Mesothelial cell of epicardium (in vitro differentiated cells): ENCODE measurements around the gene MGST1. TPM values are rescaled to one million over a fixed set of nuclear protein-coding genes. Genes with fewer than 3 reads are reported as not detected.
A peak's percentile ranks its signal among the peaks of the same experiment; 100 is the strongest.

Experiments used
- DNase-seq, 2 experiments: peaks; one replicate each; pipeline ENCODE4 v3.0.0; 2021; ENCODE audit warnings: low spot score in 2 of 2; ENCODE audit not compliant: unreplicated experiment in 2 of 2
- H3K27ac Mint-ChIP-seq: 2 replicates; pipeline ENCODE4 v1.8.0; 2021; ENCODE audit warnings: mixed read lengths
- H3K27me3 Mint-ChIP-seq: 2 replicates; pipeline ENCODE4 v1.8.0; 2021; ENCODE audit warnings: low read depth, mixed read lengths
- H3K36me3 Mint-ChIP-seq: 2 replicates; pipeline ENCODE4 v1.8.0; 2021; ENCODE audit warnings: mixed read lengths
- H3K4me1 Mint-ChIP-seq: 2 replicates; pipeline ENCODE4 v1.8.0; 2021; ENCODE audit warnings: mixed read lengths
- H3K4me3 Mint-ChIP-seq: 2 replicates; pipeline ENCODE4 v1.8.0; 2021; ENCODE audit warnings: mild to moderate bottlenecking, moderate library complexity, mixed read lengths
- H3K9me3 Mint-ChIP-seq: 2 replicates; pipeline ENCODE4 v1.8.0; 2021; ENCODE audit warnings: mixed read lengths
- CTCF ChIP-seq: fragments of 200-600 bp; sonication (generic); IDR thresholded peaks from one replicate; pipeline ENCODE4 v1.5.0; 2021; ENCODE audit warnings: antibody characterized with exemption; ENCODE audit not compliant: unreplicated experiment
- total RNA-seq: library from RNA; stranded (reverse); gene quantifications from 3 replicates; pipeline ENCODE4 v1.2.1, GENCODE V29; 2021

The MGST1 gene
- 24.0 to 28.4 TPM (median 27.2 TPM) in 3 replicates for total RNA-seq

- no peak for TF ChIP-seq CTCF
- H3K27me3 Mint-ChIP-seq, result no peaks in the 10 kb centered on the region
- H3K27ac Mint-ChIP-seq, result peak within 1 kb of the TSS; percentile 81
- no peaks in the 10 kb centered on the region for H3K36me3 Mint-ChIP-seq
- H3K9me3 Mint-ChIP-seq, result no peaks in the 10 kb centered on the region
- peaks cover 34% of the 10 kb centered on the region for H3K4me1 Mint-ChIP-seq
- peak within 1 kb of the TSS; percentile 77 for H3K4me3 Mint-ChIP-seq
- DNase-seq, result peak; percentile 23 to 61
These were observed at the start of gene MGST1 for GRCh38 chr12:16347391-16348298. TSS of gene MGST1 (plus strand) at chr12:16347645. CDS start at chr12:16354253, 6,608 bp downstream.

- H3K4me3 Mint-ChIP-seq, result no peak overlapping the region
- TF ChIP-seq CTCF, result no peak
- H3K4me1 Mint-ChIP-seq, result no peaks in the 10 kb centered on the region
- H3K27ac Mint-ChIP-seq, result no peak overlapping the region
- no peaks in the 10 kb centered on the region for H3K27me3 Mint-ChIP-seq
- no peaks in the 10 kb centered on the region for H3K36me3 Mint-ChIP-seq
- no peak for DNase-seq
- H3K9me3 Mint-ChIP-seq, result no peaks in the 10 kb centered on the region
These were observed 48.0 kb upstream of the MGST1 start for GRCh38 chr12:16299403-16299802.

DNA sequence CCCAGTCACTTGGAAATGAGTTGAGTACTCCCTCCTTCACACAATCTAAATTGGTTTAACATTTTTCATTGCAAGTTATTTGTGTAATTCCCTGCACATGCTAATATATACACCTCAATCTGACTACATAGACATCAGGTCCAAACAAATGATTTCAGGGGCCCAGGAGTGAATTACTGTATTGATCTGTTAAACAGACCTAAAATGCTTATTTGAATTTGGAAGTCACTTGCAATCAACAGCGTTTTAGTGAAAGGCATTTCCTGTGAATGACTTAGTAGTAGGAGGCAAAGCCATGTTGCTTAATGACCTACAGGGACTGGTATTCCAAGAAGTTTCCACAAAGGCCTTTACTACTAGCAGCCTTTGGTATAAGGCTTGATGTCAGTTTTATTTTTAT is 47.3 kb upstream of the MGST1 start:
- Mint-ChIP-seq H3K27me3 (no peaks in the 10 kb centered on the region), H3K4me3 (no peak overlapping the region), H3K4me1 (no peaks in the 10 kb centered on the region), H3K36me3 (no peaks in the 10 kb centered on the region), H3K27ac (no peak overlapping the region), H3K9me3 (no peaks in the 10 kb centered on the region)
- TF ChIP-seq CTCF, result no peak
- DNase-seq, result no peak

GRCh38 chr12:16300736-16301135 is 46.7 kb upstream of the MGST1 start:
- no peak overlapping the region for H3K27ac Mint-ChIP-seq
- H3K27me3 Mint-ChIP-seq, result no peaks in the 10 kb centered on the region
- TF ChIP-seq CTCF, result no peak
- DNase-seq, result no peak
- no peaks in the 10 kb centered on the region for H3K36me3 Mint-ChIP-seq
- H3K9me3 Mint-ChIP-seq, result no peaks in the 10 kb centered on the region
- no peak overlapping the region for H3K4me3 Mint-ChIP-seq
- H3K4me1 Mint-ChIP-seq, result no peaks in the 10 kb centered on the region

GRCh38 chr12:16303939-16304338 is 43.5 kb upstream of the MGST1 start:
- Mint-ChIP-seq H3K9me3 (peaks cover 9% of the 10 kb centered on the region), H3K4me3 (no peak overlapping the region), H3K27ac (no peak overlapping the region), H3K36me3 (no peaks in the 10 kb centered on the region), H3K4me1 (no peaks in the 10 kb centered on the region), H3K27me3 (no peaks in the 10 kb centered on the region)
- DNase-seq, result no peak
- TF ChIP-seq CTCF, result no peak
